H9 (cell line): ENCODE results near the gene MROH7. TPM values are rescaled to one million over a fixed set of nuclear protein-coding genes. Genes with fewer than 3 reads are reported as not detected.

Source experiments
- DNase-seq: peaks from one replicate; pipeline ENCODE4 v3.0.0-alpha.2; 2017
- H2AFZ ChIP-seq: one replicate; pipeline ENCODE4 v1.6.1; 2013; ENCODE audit warnings: mild to moderate bottlenecking, low read length, control low read depth, moderate library complexity
- H2AK5ac ChIP-seq: 2 replicates; pipeline ENCODE4 v1.6.1; 2013; ENCODE audit warnings: low read length, control low read depth, mixed read lengths; ENCODE audit not compliant: insufficient read length
- H2BK120ac ChIP-seq: one replicate; pipeline ENCODE4 v1.6.1; 2013; ENCODE audit warnings: low read depth, mild to moderate bottlenecking, low read length, control low read depth, inconsistent platforms; ENCODE audit not compliant: poor library complexity, severe bottlenecking
- H2BK12ac ChIP-seq: 2 replicates; pipeline ENCODE4 v1.6.1; 2013; ENCODE audit warnings: low read length, control low read depth, mixed read lengths, low read depth; ENCODE audit not compliant: insufficient read length
- H2BK15ac ChIP-seq: 2 replicates; pipeline ENCODE4 v1.6.1; 2013; ENCODE audit warnings: low read depth, low read length, control low read depth
- H2BK20ac ChIP-seq: one replicate; pipeline ENCODE4 v1.6.1; 2013; ENCODE audit warnings: low read depth, mild to moderate bottlenecking, low read length, control low read depth, inconsistent platforms; ENCODE audit not compliant: poor library complexity, severe bottlenecking
- H2BK5ac ChIP-seq: 2 replicates; pipeline ENCODE4 v1.6.1; 2013; ENCODE audit warnings: low read length, control low read depth, mixed read lengths; ENCODE audit not compliant: insufficient read length
- H3K14ac ChIP-seq: 2 replicates; pipeline ENCODE4 v1.6.1; 2013; ENCODE audit warnings: low read length, control low read depth; ENCODE audit not compliant: insufficient read depth
- H3K18ac ChIP-seq: 2 replicates; pipeline ENCODE4 v1.6.1; 2013; ENCODE audit warnings: low read depth, mild to moderate bottlenecking, mixed read lengths, low read length, control low read depth; ENCODE audit not compliant: insufficient read length
- H3K23ac ChIP-seq: 2 replicates; pipeline ENCODE4 v1.6.1; 2013; ENCODE audit warnings: low read length, control low read depth, mixed read lengths, low read depth; ENCODE audit not compliant: insufficient read length
- H3K23me2 ChIP-seq: 2 replicates; pipeline ENCODE4 v1.6.1; 2013; ENCODE audit warnings: low read depth, mild to moderate bottlenecking, mixed read lengths, low read length, control low read depth; ENCODE audit not compliant: insufficient read length, poor library complexity, severe bottlenecking
- H3K27ac ChIP-seq: 2 replicates; pipeline ENCODE4 v1.5.1; 2013; ENCODE audit warnings: low read length, control low read depth, mixed read lengths, low read depth; ENCODE audit not compliant: insufficient read length
- H3K27me3 ChIP-seq: 2 replicates; pipeline ENCODE4 v1.6.1; 2013; ENCODE audit warnings: low read length, control low read depth, inconsistent platforms; ENCODE audit not compliant: insufficient read depth
- H3K4ac ChIP-seq: 2 replicates; pipeline ENCODE4 v1.6.1; 2013; ENCODE audit warnings: low read depth, mild to moderate bottlenecking, control low read depth, inconsistent platforms, low read length, moderate library complexity
- H3K4me1 ChIP-seq: 2 replicates; pipeline ENCODE4 v1.6.1; 2013; ENCODE audit warnings: low read length, control low read depth, inconsistent platforms; ENCODE audit not compliant: insufficient read depth
- H3K4me2 ChIP-seq: 2 replicates; pipeline ENCODE4 v1.6.1; 2013; ENCODE audit warnings: low read length, control low read depth, mixed read lengths; ENCODE audit not compliant: insufficient read length, insufficient read depth
- H3K56ac ChIP-seq: 2 replicates; pipeline ENCODE4 v1.6.1; 2013; ENCODE audit warnings: low read depth, mild to moderate bottlenecking, mixed read lengths, low read length, control low read depth; ENCODE audit not compliant: insufficient read length
- H3K79me1 ChIP-seq: 2 replicates; pipeline ENCODE4 v1.6.1; 2013; ENCODE audit warnings: low read depth, mild to moderate bottlenecking, moderate library complexity, low read length, control low read depth, inconsistent platforms; ENCODE audit not compliant: insufficient read depth, poor library complexity, severe bottlenecking
- H3K79me2 ChIP-seq: 2 replicates; pipeline ENCODE4 v1.6.1; 2013; ENCODE audit warnings: low read length, control low read depth, inconsistent platforms; ENCODE audit not compliant: insufficient read depth
- H3K9ac ChIP-seq: 2 replicates; pipeline ENCODE4 v1.6.1; 2013; ENCODE audit warnings: low read length, control low read depth, mixed read lengths; ENCODE audit not compliant: insufficient read length; ENCODE audit errors: extremely low read depth
- H3K9me3 ChIP-seq: one replicate; pipeline ENCODE4 v1.6.1; 2013; ENCODE audit warnings: low read depth, low read length, inconsistent platforms; ENCODE audit not compliant: control insufficient read depth
- H3T11ph ChIP-seq: one replicate; pipeline ENCODE4 v1.6.1; 2013; ENCODE audit warnings: mild to moderate bottlenecking, low read length, control low read depth, inconsistent platforms
- H4K20me1 ChIP-seq: one replicate; pipeline ENCODE4 v1.6.1; 2013; ENCODE audit not compliant: control insufficient read depth, insufficient read length, insufficient read depth
- H4K5ac ChIP-seq: 2 replicates; pipeline ENCODE4 v1.6.1; 2013; ENCODE audit warnings: low read depth, mild to moderate bottlenecking, mixed read lengths, low read length, control low read depth; ENCODE audit not compliant: insufficient read length
- H4K8ac ChIP-seq: replicated peaks from 2 replicates; pipeline ENCODE4 v1.6.1; 2013; ENCODE audit warnings: low read length, control low read depth, mixed read lengths, low read depth; ENCODE audit not compliant: insufficient read length
- H4K91ac ChIP-seq: 2 replicates; pipeline ENCODE4 v1.6.1; 2013; ENCODE audit warnings: low read depth, mild to moderate bottlenecking, moderate library complexity, mixed read lengths, low read length, control low read depth; ENCODE audit not compliant: insufficient read length
- H3K27ac Mint-ChIP-seq, 3 experiments: 2 replicates in 2 of 3; 3 replicates in 1 of 3; pipeline ENCODE4 v1.8.0; 2020 to 2021; ENCODE audit warnings: mixed read lengths in 3 of 3, mild to moderate bottlenecking in 1 of 3, moderate library complexity in 1 of 3
- H3K27me3 Mint-ChIP-seq: 2 replicates; pipeline ENCODE4 v1.8.0; 2021; ENCODE audit warnings: low read depth, mild to moderate bottlenecking, moderate library complexity, mixed read lengths
- H3K36me3 Mint-ChIP-seq, 3 experiments: 2 replicates in 2 of 3; 3 replicates in 1 of 3; pipeline ENCODE4 v1.8.0; 2020 to 2021; ENCODE audit warnings: low read depth in 3 of 3, mixed read lengths in 3 of 3; ENCODE audit not compliant: insufficient read depth in 1 of 3
- H3K4me1 Mint-ChIP-seq, 2 experiments: 2 replicates each; pipeline ENCODE4 v1.8.0; 2020; ENCODE audit warnings: mixed read lengths in 2 of 2
- H3K4me3 Mint-ChIP-seq, 2 experiments: 2 replicates in 1 of 2; 3 replicates in 1 of 2; pipeline ENCODE4 v1.8.0; 2020 to 2021; ENCODE audit warnings: mild to moderate bottlenecking in 2 of 2, mixed read lengths in 2 of 2, moderate library complexity in 1 of 2
- H3K9me3 Mint-ChIP-seq, 2 experiments: 2 replicates in 1 of 2; 3 replicates in 1 of 2; pipeline ENCODE4 v1.8.0; 2020; ENCODE audit warnings: mild to moderate bottlenecking in 2 of 2, mixed read lengths in 2 of 2, moderate library complexity in 1 of 2
- CTCF ChIP-seq: fragments of 200-600 bp; sonication (generic); conservative IDR thresholded peaks from 3 replicates; pipeline ENCODE4 v1.8.0; 2021; ENCODE audit warnings: antibody characterized with exemption, mild to moderate bottlenecking
- WGBS: extraction: QIAGEN DNeasy Blood & Tissue Kit; methylation state at CpG from one replicate; pipeline ENCODE4 v1.1.7; 2013; ENCODE audit warnings: missing lambda C conversion rate, low lambda C conversion rate, mixed read lengths; ENCODE audit not compliant: insufficient read length; ENCODE audit errors: extremely low coverage; 5-methylcytosine and 5-hydroxymethylcytosine counted together
- total RNA-seq: library from RNA; stranded (reverse); gene quantifications from 2 replicates; pipeline ENCODE4 v1.2.1, GENCODE V29; 2021

MROH7 gene
- total RNA-seq, 1 experiment from 2014 or later = 0.09 TPM

- no peak overlapping the region for H2AK5ac ChIP-seq
- no peaks in the 10 kb centered on the region for H3K79me1 ChIP-seq
- H3K27ac Mint-ChIP-seq = peak overlapping the region in 1 of 3 experiments; percentile 86; a peak in 1 of 7 replicates
- H3K4me1 ChIP-seq = no peaks in the 10 kb centered on the region
- H3K9me3 Mint-ChIP-seq = no peaks in the 10 kb centered on the region; a peak in 1 of 5 replicates
- peaks cover 4% of the 10 kb centered on the region for H3K23me2 ChIP-seq
- H3K4ac ChIP-seq = no peak overlapping the region
- H3K14ac ChIP-seq = no peak overlapping the region
- no peak for DNase-seq
- no peak overlapping the region for H4K8ac ChIP-seq
- H3T11ph ChIP-seq = no peak overlapping the region
- no peak for TF ChIP-seq CTCF
- no peak overlapping the region for H3K4me2 ChIP-seq
- H2BK120ac ChIP-seq = no peak overlapping the region
- no peak overlapping the region for H3K9ac ChIP-seq
- H3K4me3 Mint-ChIP-seq = no peak overlapping the region; a peak in 1 of 5 replicates
- WGBS = no CpG with 5 or more reads among the region's 7 CpGs
- no peak overlapping the region for H3K23ac ChIP-seq
- no peak overlapping the region for H2BK15ac ChIP-seq
- no peaks in the 10 kb centered on the region for H3K9me3 ChIP-seq
- no peaks in the 10 kb centered on the region for H3K27me3 ChIP-seq
- no peak overlapping the region for H2BK12ac ChIP-seq
- H3K18ac ChIP-seq = peak overlapping the region; percentile 18
- no peak overlapping the region for H4K91ac ChIP-seq
- H3K56ac ChIP-seq = no peak overlapping the region
- no peak overlapping the region for H2BK5ac ChIP-seq
- no peak overlapping the region for H2AFZ ChIP-seq
- H3K27me3 Mint-ChIP-seq = no peaks in the 10 kb centered on the region
- peaks cover 5 to 15% of the 10 kb centered on the region in 2 experiments for H3K4me1 Mint-ChIP-seq
- H3K36me3 Mint-ChIP-seq = no peaks in the 10 kb centered on the region
- no peak overlapping the region for H4K5ac ChIP-seq
- H3K79me2 ChIP-seq = no peaks in the 10 kb centered on the region
- H2BK20ac ChIP-seq = no peak overlapping the region
- no peak overlapping the region for H3K27ac ChIP-seq
- no peaks in the 10 kb centered on the region for H4K20me1 ChIP-seq
Observed at GRCh38 chr1:54679706-54680105, 38.1 kb downstream of the MROH7 start.
